Keratinocyte (primary cell): ENCODE results near the gene ALOX12B. TPM values are rescaled to one million over a fixed set of nuclear protein-coding genes. Genes with fewer than 3 reads are reported as not detected.

Source experiments
- DNase-seq: peaks from one replicate; pipeline ENCODE4 v3.0.0-alpha.2; 2011; ENCODE audit warnings: low read depth, missing footprints, low spot score
- FAIRE-seq: peaks from 2 replicates; lab custom pipeline; 2011; peaks lifted over from hg19 to GRCh38; lab: Jason Lieb, UNC
- H2AFZ ChIP-seq: 2 replicates; pipeline ENCODE4 v1.6.0; 2012; ENCODE audit warnings: low read length, control low read depth, inconsistent platforms; ENCODE audit not compliant: control insufficient read depth
- H3K27ac ChIP-seq: 2 replicates; pipeline ENCODE4 v1.5.1; 2011; ENCODE audit warnings: low read length; ENCODE audit not compliant: control insufficient read depth, insufficient read depth
- H3K27me3 ChIP-seq: 3 replicates; pipeline ENCODE4 v1.6.0; 2011; ENCODE audit warnings: low read length; ENCODE audit not compliant: control insufficient read depth, insufficient read depth; ENCODE audit errors: extremely low read depth
- H3K36me3 ChIP-seq, 2 experiments: 2 replicates in 1 of 2; 3 replicates in 1 of 2; pipeline ENCODE4 v1.5.1; 2011; ENCODE audit warnings: low read length in 2 of 2, mild to moderate bottlenecking in 1 of 2; ENCODE audit not compliant: control insufficient read depth in 2 of 2, insufficient read depth in 2 of 2; ENCODE audit errors: extremely low read depth in 1 of 2
- H3K4me1 ChIP-seq: 3 replicates; pipeline ENCODE4 v1.5.1; 2011; ENCODE audit warnings: low read length; ENCODE audit not compliant: control insufficient read depth, insufficient read depth; ENCODE audit errors: extremely low read depth
- H3K4me2 ChIP-seq: 3 replicates; pipeline ENCODE4 v1.6.0; 2011; ENCODE audit warnings: low read depth, low read length; ENCODE audit not compliant: control insufficient read depth, insufficient read depth; ENCODE audit errors: extremely low read depth
- H3K4me3 ChIP-seq, 3 experiments: fragments of 200-600 bp in 1 of 3; sonication (generic) in 1 of 3; 2 replicates in 2 of 3; 3 replicates in 1 of 3; pipeline ENCODE4 v1.5.1; 2011 to 2016; ENCODE audit warnings: low read length in 3 of 3, mild to moderate bottlenecking in 3 of 3, control low read depth in 2 of 3, inconsistent platforms in 1 of 3, low read depth in 1 of 3, mixed read lengths in 1 of 3, mixed run types in 1 of 3, moderate library complexity in 1 of 3; ENCODE audit not compliant: control insufficient read depth in 2 of 3, insufficient read depth in 2 of 3; ENCODE audit errors: extremely low read depth in 1 of 3
- H3K79me2 ChIP-seq: 2 replicates; pipeline ENCODE4 v1.6.0; 2012; ENCODE audit warnings: low read length; ENCODE audit not compliant: control insufficient read depth, insufficient read depth
- H3K9ac ChIP-seq: 3 replicates; pipeline ENCODE4 v1.6.0; 2011; ENCODE audit warnings: low read length; ENCODE audit not compliant: control insufficient read depth, insufficient read depth; ENCODE audit errors: extremely low read depth
- H3K9me1 ChIP-seq: 3 replicates; pipeline ENCODE4 v1.6.0; 2011; ENCODE audit warnings: low read length; ENCODE audit not compliant: control insufficient read depth, insufficient read depth; ENCODE audit errors: extremely low read depth
- H3K9me3 ChIP-seq: 2 replicates; pipeline ENCODE4 v1.5.1; 2012; ENCODE audit warnings: low read depth, low read length; ENCODE audit not compliant: control insufficient read depth
- H4K20me1 ChIP-seq: 3 replicates; pipeline ENCODE4 v1.6.0; 2011; ENCODE audit warnings: low read length; ENCODE audit not compliant: control insufficient read depth, insufficient read depth; ENCODE audit errors: extremely low read depth
- EZH2 ChIP-seq: IDR thresholded peaks from one replicate; pipeline ENCODE4 v1.6.1; 2012; ENCODE audit warnings: inconsistent platforms, mild to moderate bottlenecking, low read length, moderate library complexity
- dilution Hi-C: fragments of 300-500 bp; cut with MboI; formaldehyde crosslinking; loops from one replicate; pipeline ENCODE4 v1.7.0; 2020; ENCODE audit warnings: low sequenced_read_pairs; ENCODE audit not compliant: extremely low pct_ligation_motif_present
- polyA plus RNA-seq, 5 experiments: library from polyadenylated mRNA; depleted of rRNA in 3 of 5; stranded (reverse) in 3 of 5; stranded (forward) in 1 of 5; unstranded in 1 of 5; fragments of >200 nt; gene quantifications; 1 replicate in 1 of 5; 2 replicates in 3 of 5; 3 replicates in 1 of 5; pipeline versions ENCODE4 v1.2.1 to v1.2.3, GENCODE V29; 2011 to 2012; ENCODE audit warnings: missing spikeins in 2 of 5, low read depth in 1 of 5, low replicate concordance in 1 of 5
- TF ChIP-seq, protein P1 (sequence below), 3 experiments: IDR thresholded peaks in 1 of 3; conservative IDR thresholded peaks in 1 of 3; optimal IDR thresholded peaks in 1 of 3; 2 replicates in 2 of 3; 3 replicates in 1 of 3; pipeline versions ENCODE3 to v1.5.1; 2011; ENCODE audit warnings: low read length in 3 of 3, mild to moderate bottlenecking in 3 of 3, moderate library complexity in 2 of 3, control low read depth in 1 of 3, inconsistent platforms in 1 of 3; ENCODE audit not compliant: insufficient read depth in 2 of 3; ENCODE audit errors: extremely low read depth in 1 of 3

Gene ALOX12B
- polyA plus RNA-seq, 1 donor (not counting 4 experiments of a cell fraction or from before 2014, with no cell fraction given), result 0.47 TPM

DNA sequence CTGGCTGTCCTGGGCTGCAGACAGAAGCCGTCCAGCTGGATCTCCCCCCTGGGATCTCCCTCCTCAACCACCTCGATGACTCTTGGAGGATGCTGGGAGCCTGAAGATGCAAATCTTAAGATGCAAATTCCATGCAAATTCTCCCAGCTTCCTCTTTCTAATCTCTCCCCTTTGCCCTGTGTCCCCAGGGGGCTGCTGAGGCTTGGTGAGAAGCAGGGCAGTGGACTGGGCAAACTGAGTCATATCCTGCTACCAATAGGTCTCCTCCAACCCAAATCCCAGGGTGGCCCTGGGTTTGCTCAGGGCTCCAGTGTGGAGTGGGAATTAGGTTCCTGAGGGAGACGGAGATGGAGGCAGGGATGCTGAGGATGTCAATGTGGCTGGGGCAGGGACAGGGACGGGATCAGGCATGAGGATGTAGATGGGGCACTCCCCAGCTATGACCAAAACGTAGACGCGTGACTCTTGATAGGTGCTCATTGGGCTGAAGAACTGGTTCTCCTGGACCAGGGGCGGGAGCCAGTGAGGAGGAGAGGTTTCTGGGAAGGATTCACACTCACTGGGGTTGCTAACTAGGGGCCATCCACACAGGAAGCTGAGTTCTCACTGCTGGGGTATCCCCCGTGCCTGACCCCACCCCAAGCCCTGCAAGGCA is 3.6 kb upstream of the ALOX12B start:
- Histone ChIP-seq H2AFZ (no peak overlapping the region), H3K27ac (no peak overlapping the region), H3K4me1 (peaks cover 2% of the 10 kb centered on the region), H3K9me3 (no peaks in the 10 kb centered on the region), H3K36me3 (no peaks in the 10 kb centered on the region), H3K27me3 (peaks cover 18% of the 10 kb centered on the region), H4K20me1 (no peaks in the 10 kb centered on the region), H3K9me1 (no peaks in the 10 kb centered on the region), H3K79me2 (no peaks in the 10 kb centered on the region), H3K4me3 (no peak overlapping the region), H3K4me2 (no peak overlapping the region), H3K9ac (no peak overlapping the region)
- dilution Hi-C loops, result no loop called here
- no peak for TF ChIP-seq EZH2
- TF ChIP-seq, protein P1, sequence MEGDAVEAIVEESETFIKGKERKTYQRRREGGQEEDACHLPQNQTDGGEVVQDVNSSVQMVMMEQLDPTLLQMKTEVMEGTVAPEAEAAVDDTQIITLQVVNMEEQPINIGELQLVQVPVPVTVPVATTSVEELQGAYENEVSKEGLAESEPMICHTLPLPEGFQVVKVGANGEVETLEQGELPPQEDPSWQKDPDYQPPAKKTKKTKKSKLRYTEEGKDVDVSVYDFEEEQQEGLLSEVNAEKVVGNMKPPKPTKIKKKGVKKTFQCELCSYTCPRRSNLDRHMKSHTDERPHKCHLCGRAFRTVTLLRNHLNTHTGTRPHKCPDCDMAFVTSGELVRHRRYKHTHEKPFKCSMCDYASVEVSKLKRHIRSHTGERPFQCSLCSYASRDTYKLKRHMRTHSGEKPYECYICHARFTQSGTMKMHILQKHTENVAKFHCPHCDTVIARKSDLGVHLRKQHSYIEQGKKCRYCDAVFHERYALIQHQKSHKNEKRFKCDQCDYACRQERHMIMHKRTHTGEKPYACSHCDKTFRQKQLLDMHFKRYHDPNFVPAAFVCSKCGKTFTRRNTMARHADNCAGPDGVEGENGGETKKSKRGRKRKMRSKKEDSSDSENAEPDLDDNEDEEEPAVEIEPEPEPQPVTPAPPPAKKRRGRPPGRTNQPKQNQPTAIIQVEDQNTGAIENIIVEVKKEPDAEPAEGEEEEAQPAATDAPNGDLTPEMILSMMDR (optimal IDR thresholded peaks at IDR 0.05 in 1 of 3, IDR thresholded peaks at IDR 0.05 in 1 of 3, conservative IDR thresholded peaks at IDR 0.05 in 1 of 3; ENCODE audit: extremely low read depth in 1 of 3, insufficient read depth in 2 of 3, low read length in 3 of 3), result no peak
- DNase-seq (no peak), FAIRE-seq (no peak)

DNA sequence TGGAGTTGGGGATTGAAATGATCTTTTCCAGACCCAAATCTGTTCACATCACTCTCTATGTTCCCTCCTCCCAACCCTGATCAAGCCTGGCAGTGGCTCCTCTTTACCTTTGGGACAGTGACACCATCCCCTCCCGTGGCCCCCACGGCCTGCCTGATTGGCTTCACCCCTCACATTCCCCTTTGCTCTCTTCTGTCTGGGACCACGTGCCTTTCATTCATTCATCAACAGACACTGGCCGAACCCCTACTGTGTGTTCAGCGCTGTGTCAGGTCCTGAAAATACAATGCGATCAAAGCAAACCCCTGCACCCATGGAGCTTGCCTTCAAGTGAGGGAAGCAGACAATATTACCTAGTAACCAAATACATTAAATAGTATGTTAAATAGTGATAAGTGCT is 2.2 kb upstream of the ALOX12B start:
- Histone ChIP-seq H3K36me3 (no peaks in the 10 kb centered on the region), H3K9ac (no peak overlapping the region), H3K27ac (no peak overlapping the region), H2AFZ (no peak overlapping the region), H3K9me1 (no peaks in the 10 kb centered on the region), H3K4me3 (no peak overlapping the region), H4K20me1 (no peaks in the 10 kb centered on the region), H3K4me1 (peaks cover 2% of the 10 kb centered on the region), H3K4me2 (no peak overlapping the region), H3K27me3 (peaks cover 18% of the 10 kb centered on the region), H3K79me2 (no peaks in the 10 kb centered on the region), H3K9me3 (no peaks in the 10 kb centered on the region)
- TF ChIP-seq, protein P1 (optimal IDR thresholded peaks at IDR 0.05 in 1 of 3, IDR thresholded peaks at IDR 0.05 in 1 of 3, conservative IDR thresholded peaks at IDR 0.05 in 1 of 3; ENCODE audit: extremely low read depth in 1 of 3, insufficient read depth in 2 of 3, low read length in 3 of 3), result no peak
- TF ChIP-seq EZH2, result no peak
- no peak for FAIRE-seq
- dilution Hi-C loops, result no loop called here
- no peak for DNase-seq
